PC-9 (cell line): Measurements from ENCODE around the gene MXD4. TPM values are rescaled to one million over a fixed set of nuclear protein-coding genes. Genes with fewer than 3 reads are reported as not detected.

Source experiments
- BruUV-seq: library from RNA; stranded (reverse); fragments of 400-500 nt; replicated peaks from 2 replicates; lab custom pipeline; 2021; lab: Mats Ljungman, UMichigan
- CTCF ChIA-PET: fragments of 300-600 bp; sonication (Branson Sonifier 250); formaldehyde crosslinking; loops from one replicate; lab custom pipeline; 2022; ENCODE audit warnings: antibody characterized with exemption; lab: Charles Lee
- POLR2A ChIA-PET: fragments of 300-600 bp; sonication (Branson Sonifier 250); formaldehyde crosslinking; loops from one replicate; lab custom pipeline; 2022; ENCODE audit warnings: antibody characterized with exemption; ENCODE audit not compliant: unreplicated experiment; lab: Charles Lee
- DNase-seq, 2 experiments: peaks; one replicate each; pipeline versions ENCODE4 v3.0.0 to v3.0.0-alpha.2; 2015 to 2022; ENCODE audit warnings: mixed read lengths in 1 of 2
- H2AFZ ChIP-seq: fragments of 200-600 bp; sonication (generic); 2 replicates; pipeline ENCODE4 v1.8.1; 2017; ENCODE audit warnings: antibody characterized with exemption
- H3F3A ChIP-seq: fragments of 200-600 bp; sonication (generic); 2 replicates; pipeline ENCODE4 v1.8.1; 2017; ENCODE audit warnings: antibody characterized with exemption, mild to moderate bottlenecking, low read depth; ENCODE audit not compliant: insufficient read depth
- H3K27ac ChIP-seq: fragments of 200-600 bp; sonication (generic); 2 replicates; pipeline ENCODE4 v1.6.1; 2016; ENCODE audit warnings: mixed run types
- H3K27me3 ChIP-seq: fragments of 200-600 bp; sonication (generic); 2 replicates; pipeline ENCODE4 v1.6.1; 2016; ENCODE audit warnings: low read depth, mixed run types; ENCODE audit not compliant: insufficient read depth
- H3K36me3 ChIP-seq: fragments of 200-600 bp; sonication (generic); 2 replicates; pipeline ENCODE4 v1.6.1; 2016; ENCODE audit warnings: low read depth, mixed run types
- H3K4me1 ChIP-seq: fragments of 200-600 bp; sonication (generic); replicated peaks from 2 replicates; pipeline ENCODE4 v1.6.1; 2016; ENCODE audit warnings: mixed run types; ENCODE audit not compliant: insufficient read depth
- H3K4me2 ChIP-seq: fragments of 200-600 bp; sonication (generic); 2 replicates; pipeline ENCODE4 v1.6.1; 2017; ENCODE audit warnings: mixed run types
- H3K4me3 ChIP-seq: fragments of 200-600 bp; sonication (generic); 2 replicates; pipeline ENCODE4 v1.6.1; 2016; ENCODE audit warnings: mixed run types
- H3K79me2 ChIP-seq: fragments of 200-600 bp; sonication (generic); 2 replicates; pipeline ENCODE4 v1.6.1; 2017; ENCODE audit warnings: low read depth, mixed run types
- H3K9me2 ChIP-seq: fragments of 200-600 bp; sonication (generic); 2 replicates; pipeline ENCODE4 v1.8.1; 2017; ENCODE audit warnings: mild to moderate bottlenecking; ENCODE audit not compliant: insufficient read depth
- H3K9me3 ChIP-seq: fragments of 200-600 bp; sonication (generic); 2 replicates; pipeline ENCODE4 v1.8.1; 2016; ENCODE audit warnings: low read depth; ENCODE audit not compliant: insufficient read depth
- H4K20me1 ChIP-seq: fragments of 200-600 bp; sonication (generic); 2 replicates; pipeline ENCODE4 v1.8.1; 2017; ENCODE audit not compliant: insufficient read depth
- CTCF ChIP-seq: fragments of 200-600 bp; sonication (generic); conservative IDR thresholded peaks from 2 replicates; pipeline ENCODE4 v1.6.1; 2017; ENCODE audit warnings: mixed run types, antibody characterized with exemption, mild to moderate bottlenecking, moderate library complexity
- EZH2 ChIP-seq: fragments of 200-600 bp; sonication (generic); IDR thresholded peaks from 2 replicates; pipeline ENCODE4 v1.8.0; 2017; ENCODE audit warnings: antibody characterized with exemption, low read depth
- intact Hi-C: fragments of 100-400 bp; cut with micrococcal nuclease; formaldehyde crosslinking; loops from one replicate; pipeline ENCODE4 v1.10.0; 2022; ENCODE audit not compliant: unreplicated experiment
- total RNA-seq: library from RNA; stranded (reverse); gene quantifications from 2 replicates; pipeline ENCODE4 v1.2.3, GENCODE V29; 2021

Gene MXD4
- total RNA-seq, 1 experiment from 2014 or later = 37.0 TPM

GRCh38 chr4:2241410-2242353 lies 20.2 kb downstream of the MXD4 start, which contains the start of the genes HAUS3 and POLN:
TSS of gene HAUS3 (minus strand) at chr4:2242121. CDS start at chr4:2240946, 1,175 bp downstream.
TSS of gene POLN (minus strand) at chr4:2242121. CDS start at chr4:2229231, 12,890 bp downstream.
- H2AFZ ChIP-seq = peak within 1 kb of the TSS; percentile 86
- intact Hi-C loops = loop anchor here (1.0 to 5.0 kb wide), 4 partner anchors 21 to 296 kb away; partner anchors contain the start of genes FAM193A and MXD4
- POLR2A ChIA-PET = interaction anchor here (0.6 to 0.9 kb wide), 4 partner anchors 18 to 739 kb away, joined by 3 to 22 read pairs (median 3); no protein-coding TSS in a partner anchor
- H3K4me2 ChIP-seq = peak within 1 kb of the TSS; percentile 91
- H3K9me3 ChIP-seq = no peaks in the 10 kb centered on the region
- peak within 1 kb of the TSS; percentile 85 for H3K4me3 ChIP-seq
- H3K4me1 ChIP-seq = peaks cover 24% of the 10 kb centered on the region
- H3K27me3 ChIP-seq = no peaks in the 10 kb centered on the region
- DNase-seq = peak; percentile 88 to 99
- CTCF ChIA-PET = interaction anchor here (0.6 to 0.8 kb wide), 2 partner anchors 25 to 330 kb away, joined by 4 to 13 read pairs; no protein-coding TSS in a partner anchor
- no TSS peak for BruUV-seq
- H3K27ac ChIP-seq = 0 out of 2 replicates have a peak within 1 kb of the TSS, but pooled peaks have one; percentile 7
- TF ChIP-seq CTCF (no peak; the same call in 1 of the 2 replicates), EZH2 (no peak)
- peaks cover 46% of the 10 kb centered on the region for H3K79me2 ChIP-seq
- peaks cover 7% of the 10 kb centered on the region; the same call in 1 of the 2 replicates for H3F3A ChIP-seq
- H3K36me3 ChIP-seq = no peaks in the 10 kb centered on the region
- no peaks in the 10 kb centered on the region; the same call in 1 of the 2 replicates for H4K20me1 ChIP-seq
- no peaks in the 10 kb centered on the region for H3K9me2 ChIP-seq

- no peaks in the 10 kb centered on the region for H3K27me3 ChIP-seq
- H3K9me2 ChIP-seq = no peaks in the 10 kb centered on the region
- no peaks in the 10 kb centered on the region for H3K9me3 ChIP-seq
- peaks cover 7% of the 10 kb centered on the region; the same call in 1 of the 2 replicates for H3F3A ChIP-seq
- DNase-seq = no peak
- peaks cover 24% of the 10 kb centered on the region for H3K4me1 ChIP-seq
- no TSS peak for BruUV-seq
- POLR2A ChIA-PET = no interaction called here
- no peak for TF ChIP-seq EZH2
- no peak for TF ChIP-seq CTCF
- H3K27ac ChIP-seq = 0 out of 2 replicates have a peak overlapping the region, but pooled peaks have one; percentile 7
- 0 out of 2 replicates have a peak, but pooled peaks cover 4% of the 10 kb centered on the region for H3K36me3 ChIP-seq
- peak overlapping the region; percentile 85 for H3K4me3 ChIP-seq
- peak overlapping the region; percentile 86 for H2AFZ ChIP-seq
- H3K4me2 ChIP-seq = peak overlapping the region; percentile 91
- peaks cover 46% of the 10 kb centered on the region for H3K79me2 ChIP-seq
- CTCF ChIA-PET = interaction anchor here (0.6 kb wide), 1 partner anchor 331 kb away, joined by 13 read pairs; no protein-coding TSS in a partner anchor
- H4K20me1 ChIP-seq = no peaks in the 10 kb centered on the region; the same call in 1 of the 2 replicates
- intact Hi-C loops = loop anchor here (5.0 kb wide), 3 partner anchors 171 to 296 kb away; partner anchors contain the start of gene FAM193A
Measured at GRCh38 chr4:2241003-2241402, 20.9 kb downstream of the MXD4 start.
